Measurements from ENCODE around the gene TUT7.

The TUT7 gene

DNA sequence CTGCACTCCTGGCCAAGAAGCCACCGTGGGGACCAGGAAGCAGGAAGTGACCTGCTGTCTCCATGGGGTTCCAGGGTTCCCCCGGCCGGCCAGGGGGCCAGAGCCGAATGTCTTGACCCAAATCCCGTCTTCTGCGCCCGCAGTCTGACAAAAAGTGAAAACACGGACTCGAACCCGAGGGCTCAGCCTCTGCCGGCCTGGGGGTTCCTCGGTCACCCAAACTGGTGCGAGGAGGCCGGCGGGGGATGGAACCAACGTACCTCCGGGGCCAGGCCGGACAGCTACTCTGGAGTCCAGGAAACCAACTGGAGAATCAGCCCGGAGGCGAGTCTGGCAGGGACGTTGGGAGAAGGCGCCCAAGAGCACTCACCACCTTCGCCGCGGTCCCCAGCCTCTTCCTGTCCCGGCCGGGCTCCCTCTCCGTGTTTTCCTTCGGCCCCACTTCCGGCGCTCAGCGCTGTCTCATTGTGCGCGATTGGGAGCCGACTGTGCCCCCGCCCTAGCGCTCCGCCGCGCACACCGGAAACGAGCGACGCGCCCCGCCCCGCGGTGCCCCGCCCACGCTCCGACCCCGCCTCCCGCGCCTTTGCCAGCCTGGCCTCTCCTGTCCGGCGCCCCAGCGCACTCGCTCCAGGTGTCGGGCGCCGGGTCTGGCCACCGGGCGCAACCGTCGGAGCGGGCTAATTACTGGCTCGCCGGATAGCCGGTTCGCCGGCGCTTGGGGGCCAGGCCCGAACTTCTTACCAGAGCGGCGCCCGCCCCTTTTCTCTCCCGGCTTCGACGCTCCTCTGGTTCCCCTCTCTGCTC, at the start of gene TUT7 (continued):
- TF ChIP-seq, protein P1, sequence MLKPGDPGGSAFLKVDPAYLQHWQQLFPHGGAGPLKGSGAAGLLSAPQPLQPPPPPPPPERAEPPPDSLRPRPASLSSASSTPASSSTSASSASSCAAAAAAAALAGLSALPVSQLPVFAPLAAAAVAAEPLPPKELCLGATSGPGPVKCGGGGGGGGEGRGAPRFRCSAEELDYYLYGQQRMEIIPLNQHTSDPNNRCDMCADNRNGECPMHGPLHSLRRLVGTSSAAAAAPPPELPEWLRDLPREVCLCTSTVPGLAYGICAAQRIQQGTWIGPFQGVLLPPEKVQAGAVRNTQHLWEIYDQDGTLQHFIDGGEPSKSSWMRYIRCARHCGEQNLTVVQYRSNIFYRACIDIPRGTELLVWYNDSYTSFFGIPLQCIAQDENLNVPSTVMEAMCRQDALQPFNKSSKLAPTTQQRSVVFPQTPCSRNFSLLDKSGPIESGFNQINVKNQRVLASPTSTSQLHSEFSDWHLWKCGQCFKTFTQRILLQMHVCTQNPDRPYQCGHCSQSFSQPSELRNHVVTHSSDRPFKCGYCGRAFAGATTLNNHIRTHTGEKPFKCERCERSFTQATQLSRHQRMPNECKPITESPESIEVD (tag by site-specific recombination; IDR thresholded peaks at IDR 0.05), result no peak
- TF ChIP-seq ZNF600 (tag by site-specific recombination; IDR thresholded peaks at IDR 0.05) (peak; percentile 89; the same call in 1 of the 2 replicates), ZNF23 (tag by site-specific recombination; IDR thresholded peaks at IDR 0.05; ENCODE audit: borderline replicate concordance) (no peak), ZBTB48 (tag by site-specific recombination; IDR thresholded peaks at IDR 0.05) (peak; percentile 97), ZNF843 (tag by site-specific recombination; IDR thresholded peaks at IDR 0.05) (peak; percentile 33; the same call in 1 of the 2 replicates), ZBTB20 (tag by site-specific recombination; IDR thresholded peaks at IDR 0.05) (peak; percentile 98), ZNF785 (tag by site-specific recombination; IDR thresholded peaks at IDR 0.05) (0 out of 2 replicates have a peak, but pooled peaks have one; percentile 66), ZNF354C (tag by site-specific recombination; IDR thresholded peaks at IDR 0.05; ENCODE audit: borderline replicate concordance, low read depth) (no peak), ZNF157 (tag by site-specific recombination; IDR thresholded peaks at IDR 0.05) (0 out of 2 replicates have a peak, but pooled peaks have one; percentile 14), ZBTB8A (tag by site-specific recombination; IDR thresholded peaks at IDR 0.05) (peak; percentile 93), BCL11B (tag by site-specific recombination; IDR thresholded peaks at IDR 0.05; ENCODE audit: low read depth) (no peak), ZNF654 (tag by site-specific recombination; IDR thresholded peaks at IDR 0.05; ENCODE audit: low read depth) (no peak), ZNF221 (tag by site-specific recombination; IDR thresholded peaks at IDR 0.05; ENCODE audit: borderline replicate concordance) (no peak), GLIS1 (tag by site-specific recombination; IDR thresholded peaks at IDR 0.05) (peak; percentile 65), ZNF561 (tag by site-specific recombination; IDR thresholded peaks at IDR 0.05; ENCODE audit: borderline replicate concordance) (peak; percentile 96), ZNF174 (tag by site-specific recombination; IDR thresholded peaks at IDR 0.05) (no peak), ZNF146 (tag by site-specific recombination; IDR thresholded peaks at IDR 0.05) (no peak), YY2 (tag by site-specific recombination; IDR thresholded peaks at IDR 0.05) (no peak), ZNF76 (tag by site-specific recombination; IDR thresholded peaks at IDR 0.05; ENCODE audit: borderline replicate concordance, low read depth) (peak; percentile 69), ZNF10 (tag by site-specific recombination; IDR thresholded peaks at IDR 0.05) (peak; percentile 66), ZNF202 (tag by site-specific recombination; IDR thresholded peaks at IDR 0.05; ENCODE audit: borderline replicate concordance) (no peak), ZNF560 (tag by site-specific recombination; IDR thresholded peaks at IDR 0.05; ENCODE audit: borderline replicate concordance) (no peak), MZF1 (tag by site-specific recombination; IDR thresholded peaks at IDR 0.05; ENCODE audit: borderline replicate concordance) (no peak; the same call in 1 of the 2 replicates), ZNF114 (tag by site-specific recombination; IDR thresholded peaks at IDR 0.05) (no peak), ZNF768 (tag by site-specific recombination; IDR thresholded peaks at IDR 0.05) (no peak), ZNF266 (tag by site-specific recombination; IDR thresholded peaks at IDR 0.05; ENCODE audit: low read depth) (no peak), ZFP41 (tag by site-specific recombination; IDR thresholded peaks at IDR 0.05; ENCODE audit: borderline replicate concordance) (no peak), ZFP69B (tag by site-specific recombination; IDR thresholded peaks at IDR 0.05) (peak; percentile 71), ZNF48 (tag by site-specific recombination; IDR thresholded peaks at IDR 0.05) (no peak)
- TF ChIP-seq, protein P2, sequence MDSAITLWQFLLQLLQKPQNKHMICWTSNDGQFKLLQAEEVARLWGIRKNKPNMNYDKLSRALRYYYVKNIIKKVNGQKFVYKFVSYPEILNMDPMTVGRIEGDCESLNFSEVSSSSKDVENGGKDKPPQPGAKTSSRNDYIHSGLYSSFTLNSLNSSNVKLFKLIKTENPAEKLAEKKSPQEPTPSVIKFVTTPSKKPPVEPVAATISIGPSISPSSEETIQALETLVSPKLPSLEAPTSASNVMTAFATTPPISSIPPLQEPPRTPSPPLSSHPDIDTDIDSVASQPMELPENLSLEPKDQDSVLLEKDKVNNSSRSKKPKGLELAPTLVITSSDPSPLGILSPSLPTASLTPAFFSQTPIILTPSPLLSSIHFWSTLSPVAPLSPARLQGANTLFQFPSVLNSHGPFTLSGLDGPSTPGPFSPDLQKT (IDR thresholded peaks at IDR 0.05; ENCODE audit: borderline replicate concordance, low read depth, low read length), result peak; percentile 96
- TF ChIP-seq, protein P3, sequence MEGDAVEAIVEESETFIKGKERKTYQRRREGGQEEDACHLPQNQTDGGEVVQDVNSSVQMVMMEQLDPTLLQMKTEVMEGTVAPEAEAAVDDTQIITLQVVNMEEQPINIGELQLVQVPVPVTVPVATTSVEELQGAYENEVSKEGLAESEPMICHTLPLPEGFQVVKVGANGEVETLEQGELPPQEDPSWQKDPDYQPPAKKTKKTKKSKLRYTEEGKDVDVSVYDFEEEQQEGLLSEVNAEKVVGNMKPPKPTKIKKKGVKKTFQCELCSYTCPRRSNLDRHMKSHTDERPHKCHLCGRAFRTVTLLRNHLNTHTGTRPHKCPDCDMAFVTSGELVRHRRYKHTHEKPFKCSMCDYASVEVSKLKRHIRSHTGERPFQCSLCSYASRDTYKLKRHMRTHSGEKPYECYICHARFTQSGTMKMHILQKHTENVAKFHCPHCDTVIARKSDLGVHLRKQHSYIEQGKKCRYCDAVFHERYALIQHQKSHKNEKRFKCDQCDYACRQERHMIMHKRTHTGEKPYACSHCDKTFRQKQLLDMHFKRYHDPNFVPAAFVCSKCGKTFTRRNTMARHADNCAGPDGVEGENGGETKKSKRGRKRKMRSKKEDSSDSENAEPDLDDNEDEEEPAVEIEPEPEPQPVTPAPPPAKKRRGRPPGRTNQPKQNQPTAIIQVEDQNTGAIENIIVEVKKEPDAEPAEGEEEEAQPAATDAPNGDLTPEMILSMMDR (tag by site-specific recombination; IDR thresholded peaks at IDR 0.05), result peak; percentile 51
- TF ChIP-seq, protein P4, sequence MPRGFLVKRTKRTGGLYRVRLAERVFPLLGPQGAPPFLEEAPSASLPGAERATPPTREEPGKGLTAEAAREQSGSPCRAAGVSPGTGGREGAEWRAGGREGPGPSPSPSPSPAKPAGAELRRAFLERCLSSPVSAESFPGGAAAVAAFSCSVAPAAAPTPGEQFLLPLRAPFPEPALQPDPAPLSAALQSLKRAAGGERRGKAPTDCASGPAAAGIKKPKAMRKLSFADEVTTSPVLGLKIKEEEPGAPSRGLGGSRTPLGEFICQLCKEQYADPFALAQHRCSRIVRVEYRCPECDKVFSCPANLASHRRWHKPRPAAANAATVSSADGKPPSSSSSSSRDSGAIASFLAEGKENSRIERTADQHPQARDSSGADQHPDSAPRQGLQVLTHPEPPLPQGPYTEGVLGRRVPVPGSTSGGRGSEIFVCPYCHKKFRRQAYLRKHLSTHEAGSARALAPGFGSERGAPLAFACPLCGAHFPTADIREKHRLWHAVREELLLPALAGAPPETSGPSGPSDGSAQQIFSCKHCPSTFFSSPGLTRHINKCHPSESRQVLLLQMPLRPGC (tag by site-specific recombination; IDR thresholded peaks at IDR 0.05), result no peak; the same call in none of the 2 replicates
- TF ChIP-seq, protein P5, sequence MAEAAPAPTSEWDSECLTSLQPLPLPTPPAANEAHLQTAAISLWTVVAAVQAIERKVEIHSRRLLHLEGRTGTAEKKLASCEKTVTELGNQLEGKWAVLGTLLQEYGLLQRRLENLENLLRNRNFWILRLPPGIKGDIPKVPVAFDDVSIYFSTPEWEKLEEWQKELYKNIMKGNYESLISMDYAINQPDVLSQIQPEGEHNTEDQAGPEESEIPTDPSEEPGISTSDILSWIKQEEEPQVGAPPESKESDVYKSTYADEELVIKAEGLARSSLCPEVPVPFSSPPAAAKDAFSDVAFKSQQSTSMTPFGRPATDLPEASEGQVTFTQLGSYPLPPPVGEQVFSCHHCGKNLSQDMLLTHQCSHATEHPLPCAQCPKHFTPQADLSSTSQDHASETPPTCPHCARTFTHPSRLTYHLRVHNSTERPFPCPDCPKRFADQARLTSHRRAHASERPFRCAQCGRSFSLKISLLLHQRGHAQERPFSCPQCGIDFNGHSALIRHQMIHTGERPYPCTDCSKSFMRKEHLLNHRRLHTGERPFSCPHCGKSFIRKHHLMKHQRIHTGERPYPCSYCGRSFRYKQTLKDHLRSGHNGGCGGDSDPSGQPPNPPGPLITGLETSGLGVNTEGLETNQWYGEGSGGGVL (tag by site-specific recombination; IDR thresholded peaks at IDR 0.05), result no peak
